Aorta (tissue), 5 donors: ENCODE data around the gene BPIFB2. TPM values are rescaled to one million over a fixed set of nuclear protein-coding genes. Genes with fewer than 3 reads are reported as not detected.

Source experiments
- ATAC-seq: fragments of 200-7000 bp; cut with Tn5 transposase; one replicate; pipeline ENCODE4 v1.9.1; 2022; ENCODE audit warnings: moderate library complexity; ENCODE audit not compliant: low FRiP score
- DNase-seq, 2 donors: peaks; one replicate each; pipeline ENCODE4 v3.0.0-alpha.2; 2020
- H3K27ac ChIP-seq, 2 donors: one replicate each; pipeline ENCODE4 v1.5.1; 2013; ENCODE audit warnings: low read length in 2 of 2, mild to moderate bottlenecking in 2 of 2, moderate library complexity in 2 of 2, control low read depth in 1 of 2, inconsistent platforms in 1 of 2, low read depth in 1 of 2
- H3K27me3 ChIP-seq, 2 donors: one replicate each; pipeline ENCODE4 v1.6.1; 2013; ENCODE audit warnings: control low read depth in 1 of 2, low read length in 1 of 2, mild to moderate bottlenecking in 1 of 2, moderate library complexity in 1 of 2; ENCODE audit not compliant: insufficient read depth in 2 of 2, control insufficient read depth in 1 of 2
- H3K36me3 ChIP-seq, 2 donors: one replicate each; pipeline ENCODE4 v1.6.1; 2013; ENCODE audit warnings: control low read depth in 1 of 2, low read length in 1 of 2, mild to moderate bottlenecking in 1 of 2; ENCODE audit not compliant: insufficient read depth in 2 of 2, control insufficient read depth in 1 of 2
- H3K4me1 ChIP-seq, 2 donors: one replicate each; pipeline ENCODE4 v1.6.1; 2013; ENCODE audit warnings: low read length in 2 of 2, control low read depth in 1 of 2, mild to moderate bottlenecking in 1 of 2, moderate library complexity in 1 of 2; ENCODE audit not compliant: insufficient read depth in 2 of 2, control insufficient read depth in 1 of 2
- H3K4me3 ChIP-seq, 2 donors: one replicate each; pipeline ENCODE4 v1.5.1; 2013; ENCODE audit warnings: low read length in 2 of 2, control low read depth in 1 of 2, mild to moderate bottlenecking in 1 of 2
- H3K9me3 ChIP-seq: one replicate; pipeline ENCODE4 v1.6.1; 2013; ENCODE audit warnings: mild to moderate bottlenecking, low read length; ENCODE audit not compliant: control insufficient read depth
- WGBS, 2 donors: extraction: QIAGEN DNeasy Blood & Tissue Kit; methylation state at CpG; one replicate each; pipeline ENCODE4 v1.1.7; 2013; 5-methylcytosine and 5-hydroxymethylcytosine counted together
- intact Hi-C, 2 donors: fragments of 100-400 bp; cut with DNase I; formaldehyde crosslinking; loops; one replicate each; pipeline versions ENCODE4 v1.14.2 to v1.15.0; 2022
- polyA plus RNA-seq, 2 donors: library from polyadenylated mRNA; stranded (reverse); fragments of 200-250 nt; gene quantifications; one replicate each; pipeline ENCODE4 v1.2.3, GENCODE V29; 2013
- total RNA-seq, 2 donors: library from RNA; stranded (reverse); fragmentation: NEBNext Ultra II Directional; extraction: Animal tissue kit (Norgen Biotek cat#: 25700); gene quantifications; one replicate each; pipeline ENCODE4 v1.2.1, GENCODE V29; 2021
- donor health status: healthy with polysubstance abuse.
- donor health status: Bipolar disorder and iron deficiency.
- donor health status: DM: no; HTN: no; CAD: no.
- donor health status: DM: no; HTN: no; CAD: no.
- donor health status: DM: yes; HTN: yes; CAD: no.

BPIFB2 gene
- total and polyA plus RNA-seq, 4 donors: not detected

- H3K36me3 ChIP-seq: no peaks in the 10 kb centered on the region
- WGBS, 2 donors: 85 to 91% methylated on average over 6 of the region's 6 CpGs
- no peak for ATAC-seq
- no peak overlapping the region for H3K27ac ChIP-seq
- intact Hi-C loops: no loop called here
- no peaks in the 10 kb centered on the region for H3K9me3 ChIP-seq
- H3K4me1 ChIP-seq: no peaks in the 10 kb centered on the region
- peak in 1 of 2 donors; percentile 36 for DNase-seq
- H3K27me3 ChIP-seq: no peaks in the 10 kb centered on the region
- no peak overlapping the region for H3K4me3 ChIP-seq
Measured at GRCh38 chr20:32964575-32964974, 42.9 kb upstream of the BPIFB2 start.

DNA sequence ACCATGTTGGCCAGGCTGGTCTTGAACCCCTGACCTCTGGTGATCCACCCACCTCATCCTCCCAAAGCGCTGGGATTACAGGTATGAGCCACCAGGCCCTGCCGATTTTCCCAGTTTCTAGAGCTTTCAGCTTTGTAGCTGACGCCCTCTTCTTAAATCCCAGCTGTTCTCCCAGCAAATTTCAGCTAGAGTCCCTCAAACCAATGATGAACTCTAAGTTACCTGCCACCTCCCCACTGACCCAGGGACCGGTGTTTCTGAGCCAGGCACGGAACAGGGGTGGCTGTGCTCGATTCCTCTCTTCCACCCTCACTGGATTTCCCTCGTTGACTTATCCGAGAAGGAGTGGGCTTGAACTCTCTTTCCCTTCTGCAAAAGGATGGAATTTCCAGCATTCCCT is 42.4 kb upstream of the BPIFB2 start:
- intact Hi-C loops: no loop called here
- DNase-seq: no peak
- 70 to 79% methylated on average over 8 of the region's 8 CpGs for WGBS, 2 donors

DNA sequence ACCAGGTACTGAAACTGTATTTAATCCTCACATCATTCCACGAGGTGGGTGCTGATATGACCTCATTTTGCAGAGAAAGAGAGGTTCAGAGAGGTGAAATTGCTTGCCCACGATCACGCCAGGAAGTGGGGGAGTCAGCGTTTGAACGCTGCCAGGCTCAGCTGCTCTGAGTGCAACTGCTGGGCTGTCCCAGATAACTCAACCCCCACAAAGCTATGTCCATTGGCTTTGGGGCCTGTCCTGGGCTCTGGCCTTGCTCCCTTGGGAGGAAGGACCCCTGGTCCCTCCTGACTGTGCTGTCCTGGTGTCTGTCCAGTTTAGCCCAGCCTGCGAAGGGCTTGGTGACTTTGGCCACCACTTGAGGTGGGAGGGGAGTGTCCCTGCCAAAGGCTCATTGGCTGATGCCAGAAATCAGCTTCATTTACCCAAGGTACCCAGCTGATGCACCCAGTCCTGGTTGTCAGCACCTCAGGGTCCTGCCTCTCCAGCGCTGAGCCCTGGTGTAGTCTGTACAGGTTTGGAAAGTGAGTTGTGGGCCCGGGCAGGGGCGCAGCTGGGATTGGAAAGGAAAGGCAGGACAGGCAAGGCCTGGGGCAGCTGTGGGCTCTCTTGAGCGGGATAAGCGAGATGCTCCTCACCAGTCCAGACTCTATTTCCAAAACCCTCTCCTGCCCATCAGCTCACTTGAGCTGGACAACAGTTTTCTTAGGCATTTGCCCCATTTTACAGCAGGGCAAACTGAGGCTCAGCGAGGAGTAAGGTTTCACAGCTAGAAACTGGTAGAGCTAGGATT is 41.7 kb upstream of the BPIFB2 start:
- no peak for ATAC-seq
- no peak overlapping the region for H3K27ac ChIP-seq
- H3K4me3 ChIP-seq: no peak overlapping the region
- H3K36me3 ChIP-seq: no peaks in the 10 kb centered on the region
- H3K9me3 ChIP-seq: no peaks in the 10 kb centered on the region
- DNase-seq: peak in 1 of 2 donors; percentile 34
- H3K4me1 ChIP-seq: no peaks in the 10 kb centered on the region
- no peaks in the 10 kb centered on the region for H3K27me3 ChIP-seq
- intact Hi-C loops: no loop called here
- 68% methylated on average over 12 of the region's 12 CpGs for WGBS, 2 donors

More for the DNA sequence above, 42.4 kb upstream of the BPIFB2 start:
- Histone ChIP-seq H3K9me3 (no peaks in the 10 kb centered on the region), H3K4me1 (no peaks in the 10 kb centered on the region), H3K27me3 (no peaks in the 10 kb centered on the region), H3K36me3 (no peaks in the 10 kb centered on the region), H3K27ac (no peak overlapping the region), H3K4me3 (no peak overlapping the region)
- no peak for ATAC-seq

DNA sequence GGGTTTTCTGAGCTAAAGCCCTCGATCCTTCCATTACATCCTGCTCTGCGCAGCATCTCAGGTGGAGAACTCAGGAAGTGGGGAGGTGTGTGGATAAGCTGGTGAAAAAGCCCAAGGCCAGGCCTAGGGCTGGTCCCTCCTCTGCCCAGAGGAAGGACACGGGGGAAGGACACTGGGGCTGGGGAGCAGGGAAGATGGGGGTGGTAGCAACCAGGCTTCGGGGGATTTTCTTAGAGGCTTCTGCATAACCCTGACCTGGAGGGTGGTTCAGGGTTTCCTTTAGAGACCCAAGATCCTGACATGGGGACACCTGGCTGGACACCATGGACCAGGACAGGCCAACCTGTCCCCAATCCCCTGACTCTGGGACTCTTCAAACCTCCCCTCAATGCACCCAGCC is 41.1 kb upstream of the BPIFB2 start:
- Histone ChIP-seq H3K4me1 (no peaks in the 10 kb centered on the region), H3K4me3 (no peak overlapping the region), H3K36me3 (no peaks in the 10 kb centered on the region), H3K27me3 (no peaks in the 10 kb centered on the region), H3K27ac (no peak overlapping the region), H3K9me3 (no peaks in the 10 kb centered on the region)
- 81 to 85% methylated on average over 4 of the region's 4 CpGs for WGBS, 2 donors
- intact Hi-C loops: no loop called here
- ATAC-seq (no peak), DNase-seq (peak in 1 of 2 donors; percentile 33)

DNA sequence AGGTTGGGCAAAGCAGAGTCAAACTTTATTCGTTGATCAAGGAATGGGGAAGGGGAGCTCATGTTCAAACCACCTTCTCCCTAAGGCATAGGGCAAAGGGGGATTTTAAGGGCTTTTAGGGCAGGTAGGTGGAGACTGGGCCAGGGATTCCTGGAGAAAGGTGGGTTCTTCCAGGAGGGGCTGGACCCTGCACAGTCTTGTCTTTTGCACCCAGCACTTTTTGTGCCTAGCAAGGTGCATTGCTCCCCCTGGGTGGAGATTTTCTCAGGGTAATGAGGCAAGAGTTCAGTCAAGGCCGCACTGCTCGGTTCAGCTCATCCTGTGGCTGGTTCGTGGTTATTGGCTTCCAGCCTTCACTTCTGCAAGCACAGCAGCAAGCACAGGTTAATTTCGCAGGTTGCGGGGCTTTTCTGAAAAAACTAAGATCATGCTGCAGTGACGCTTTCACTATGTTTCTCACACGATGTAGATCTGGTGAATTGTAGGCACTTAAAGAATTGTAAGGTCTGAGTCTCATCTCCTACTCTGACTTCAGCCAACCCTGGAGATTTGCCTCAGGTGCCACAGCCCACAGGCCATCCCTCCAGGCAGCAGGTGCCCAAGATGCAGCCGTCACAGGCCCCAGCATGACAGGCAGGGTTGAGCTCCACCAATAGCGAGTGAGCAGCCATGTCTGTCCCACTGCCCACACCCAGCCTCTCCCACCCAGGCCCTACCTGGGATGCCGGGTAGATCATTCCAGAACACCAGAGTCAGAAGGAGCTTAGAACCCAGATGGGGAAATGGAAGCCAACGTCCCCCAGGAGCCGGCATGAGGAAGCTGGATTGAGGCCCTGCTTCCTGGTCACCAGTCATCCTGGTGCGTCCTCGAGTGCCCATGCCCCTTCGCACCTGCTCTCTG is 40.4 kb upstream of the BPIFB2 start:
- DNase-seq: no peak
- no peak for ATAC-seq
- no peaks in the 10 kb centered on the region for H3K36me3 ChIP-seq

DNA sequence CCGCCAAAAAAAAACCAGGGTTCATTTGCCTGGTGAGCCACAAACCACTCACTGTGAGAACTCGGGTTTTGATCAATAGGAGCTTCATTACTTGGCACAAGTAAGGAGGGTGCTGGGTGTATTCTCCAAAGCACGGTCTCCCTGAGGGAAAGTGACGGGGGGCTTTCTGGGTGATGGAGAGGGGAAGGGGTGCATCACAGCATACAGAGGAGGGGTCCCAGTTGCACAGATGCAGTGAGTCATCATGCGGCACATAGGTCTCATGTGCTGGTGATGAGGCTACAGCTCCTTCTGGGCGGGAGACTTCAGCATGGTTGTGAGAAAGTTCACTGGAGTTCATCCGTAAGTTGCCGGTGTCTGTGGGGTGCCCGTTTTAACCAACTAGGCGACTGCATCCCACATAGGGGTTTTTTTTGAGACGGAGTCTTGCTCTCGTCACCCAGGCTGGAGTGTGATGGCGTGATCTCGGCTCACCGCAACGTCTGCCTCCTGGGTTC is 39.5 kb upstream of the BPIFB2 start:
- ATAC-seq (no peak), DNase-seq (no peak)
- Histone ChIP-seq H3K36me3 (no peaks in the 10 kb centered on the region), H3K4me3 (no peak overlapping the region), H3K4me1 (no peaks in the 10 kb centered on the region), H3K27ac (no peak overlapping the region), H3K9me3 (no peaks in the 10 kb centered on the region), H3K27me3 (no peaks in the 10 kb centered on the region)
- 87 to 88% methylated on average over 16 of the region's 16 CpGs for WGBS, 2 donors
- intact Hi-C loops: no loop called here

More for the DNA sequence above, 40.4 kb upstream of the BPIFB2 start:
- Histone ChIP-seq H3K27ac (no peak overlapping the region), H3K9me3 (no peaks in the 10 kb centered on the region), H3K4me3 (no peak overlapping the region), H3K27me3 (no peaks in the 10 kb centered on the region), H3K4me1 (no peaks in the 10 kb centered on the region)
- intact Hi-C loops: no loop called here
- 74 to 77% methylated on average over 16 of the region's 16 CpGs for WGBS, 2 donors

DNA sequence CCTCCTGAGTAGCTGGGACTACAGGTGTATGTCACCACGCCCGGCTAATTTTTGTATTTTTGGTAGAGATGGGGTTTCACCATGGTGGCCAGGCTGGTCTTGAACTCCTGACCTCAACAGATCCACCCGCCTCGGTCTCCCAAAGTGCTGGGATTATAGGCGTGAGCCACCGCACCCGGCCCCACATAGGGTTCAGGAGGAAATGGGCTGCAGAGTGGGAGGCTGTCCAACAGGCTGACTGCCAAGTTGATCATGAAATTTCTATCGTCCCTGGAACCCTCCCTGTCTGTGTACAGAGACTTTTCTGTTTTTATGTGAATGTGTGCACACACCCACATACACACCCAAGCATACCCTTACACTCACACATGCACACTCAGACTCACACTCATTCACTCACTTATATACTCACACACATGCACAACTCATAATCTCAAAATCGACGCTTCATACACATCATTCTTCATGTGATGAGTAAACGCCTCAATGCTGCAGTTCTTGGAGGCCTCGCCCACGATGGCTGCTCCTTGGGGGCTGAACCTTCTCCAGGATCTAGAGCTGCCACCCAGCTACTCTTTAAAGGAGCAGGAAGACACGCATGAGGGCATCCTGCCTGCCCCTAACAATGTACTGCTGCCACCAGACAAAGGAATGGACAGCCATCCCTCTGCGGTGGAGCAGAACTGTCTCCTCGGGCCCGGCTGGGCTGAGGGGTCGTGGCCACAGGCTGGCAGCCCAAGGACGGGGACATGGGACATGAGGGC is 38.8 kb upstream of the BPIFB2 start:
- H3K4me3 ChIP-seq: no peak overlapping the region
- H3K36me3 ChIP-seq: no peaks in the 10 kb centered on the region
- H3K4me1 ChIP-seq: no peaks in the 10 kb centered on the region
- no peak overlapping the region for H3K27ac ChIP-seq
- ATAC-seq: no peak
- H3K9me3 ChIP-seq: no peaks in the 10 kb centered on the region
- DNase-seq: no peak
- no peaks in the 10 kb centered on the region for H3K27me3 ChIP-seq
- WGBS, 2 donors: 71 to 74% methylated on average over 19 of the region's 19 CpGs
- intact Hi-C loops: no loop called here

- intact Hi-C loops: no loop called here
- WGBS, 2 donors: 77 to 80% methylated on average over 13 of the region's 13 CpGs
Measured at GRCh38 chr20:32969356-32970114, 38.0 kb upstream of the BPIFB2 start.

More at GRCh38 chr20:32969356-32970114, 38.0 kb upstream of the BPIFB2 start:
- H3K4me1 ChIP-seq: no peaks in the 10 kb centered on the region
- no peak overlapping the region for H3K4me3 ChIP-seq
- H3K27ac ChIP-seq: no peak overlapping the region
- DNase-seq: no peak
- H3K36me3 ChIP-seq: no peaks in the 10 kb centered on the region
- H3K27me3 ChIP-seq: no peaks in the 10 kb centered on the region
- ATAC-seq: no peak
- no peaks in the 10 kb centered on the region for H3K9me3 ChIP-seq
